KMS-11 (cell line): ENCODE measurements around the gene FOXN3.

ENCODE experiments used
- H2AFZ ChIP-seq: fragments of 200-600 bp; sonication (generic); 2 replicates; pipeline ENCODE4 v1.6.1; 2016; ENCODE audit warnings: antibody characterized with exemption, mixed run types, low read depth
- H3K27ac ChIP-seq: fragments of 200-600 bp; sonication (generic); 2 replicates; pipeline ENCODE4 v1.6.1; 2016; ENCODE audit warnings: mild to moderate bottlenecking, mixed run types
- H3K27me3 ChIP-seq: fragments of 200-600 bp; sonication (generic); 2 replicates; pipeline ENCODE4 v1.6.1; 2017; ENCODE audit warnings: mild to moderate bottlenecking, low read depth, mixed run types, moderate library complexity; ENCODE audit not compliant: insufficient read depth
- H3K36me3 ChIP-seq: fragments of 200-600 bp; sonication (generic); 2 replicates; pipeline ENCODE4 v1.6.1; 2017; ENCODE audit warnings: mild to moderate bottlenecking, mixed run types; ENCODE audit not compliant: insufficient read depth
- H3K4me1 ChIP-seq: fragments of 200-600 bp; sonication (generic); 2 replicates; pipeline ENCODE4 v1.6.1; 2016; ENCODE audit warnings: mild to moderate bottlenecking, low read depth, mixed run types; ENCODE audit not compliant: poor library complexity, severe bottlenecking
- H3K4me2 ChIP-seq: fragments of 200-600 bp; sonication (generic); 2 replicates; pipeline ENCODE4 v1.7.0; 2016; ENCODE audit warnings: mild to moderate bottlenecking, mixed run types
- H3K4me3 ChIP-seq: fragments of 200-600 bp; sonication (generic); IDR thresholded peaks from 2 replicates; pipeline ENCODE4 v1.6.1; 2017; ENCODE audit warnings: low read depth, low read length, mixed read lengths; ENCODE audit not compliant: insufficient read depth
- H3K79me2 ChIP-seq: fragments of 200-600 bp; sonication (generic); 2 replicates; pipeline ENCODE4 v1.6.1; 2016; ENCODE audit warnings: low read depth, mixed run types; ENCODE audit not compliant: insufficient read depth
- H3K9ac ChIP-seq: fragments of 200-600 bp; sonication (generic); 2 replicates; pipeline ENCODE4 v1.6.1; 2016; ENCODE audit warnings: mild to moderate bottlenecking, mixed run types
- H4K20me1 ChIP-seq: fragments of 200-600 bp; sonication (generic); 2 replicates; pipeline ENCODE4 v1.6.1; 2016; ENCODE audit warnings: mild to moderate bottlenecking, mixed run types; ENCODE audit not compliant: insufficient read depth
- TF ChIP-seq, protein P1 (sequence below): fragments of 200-600 bp; sonication (generic); conservative IDR thresholded peaks from 2 replicates; pipeline ENCODE4 v1.6.1; 2017; ENCODE audit warnings: low read depth, mild to moderate bottlenecking, antibody characterized with exemption, low read length, moderate library complexity, mixed read lengths

Gene FOXN3

GRCh38 chr14:89217891-89218290 is 199.1 kb downstream of the FOXN3 start:
- H3K9ac ChIP-seq: no peak overlapping the region
- H3K27me3 ChIP-seq: no peaks in the 10 kb centered on the region
- no peak overlapping the region for H3K4me3 ChIP-seq
- H4K20me1 ChIP-seq: no peaks in the 10 kb centered on the region
- H2AFZ ChIP-seq: no peak overlapping the region
- H3K27ac ChIP-seq: no peak overlapping the region
- H3K36me3 ChIP-seq: no peaks in the 10 kb centered on the region
- no peaks in the 10 kb centered on the region for H3K79me2 ChIP-seq
- no peak overlapping the region for H3K4me2 ChIP-seq
- H3K4me1 ChIP-seq: no peaks in the 10 kb centered on the region
- TF ChIP-seq, protein P1, sequence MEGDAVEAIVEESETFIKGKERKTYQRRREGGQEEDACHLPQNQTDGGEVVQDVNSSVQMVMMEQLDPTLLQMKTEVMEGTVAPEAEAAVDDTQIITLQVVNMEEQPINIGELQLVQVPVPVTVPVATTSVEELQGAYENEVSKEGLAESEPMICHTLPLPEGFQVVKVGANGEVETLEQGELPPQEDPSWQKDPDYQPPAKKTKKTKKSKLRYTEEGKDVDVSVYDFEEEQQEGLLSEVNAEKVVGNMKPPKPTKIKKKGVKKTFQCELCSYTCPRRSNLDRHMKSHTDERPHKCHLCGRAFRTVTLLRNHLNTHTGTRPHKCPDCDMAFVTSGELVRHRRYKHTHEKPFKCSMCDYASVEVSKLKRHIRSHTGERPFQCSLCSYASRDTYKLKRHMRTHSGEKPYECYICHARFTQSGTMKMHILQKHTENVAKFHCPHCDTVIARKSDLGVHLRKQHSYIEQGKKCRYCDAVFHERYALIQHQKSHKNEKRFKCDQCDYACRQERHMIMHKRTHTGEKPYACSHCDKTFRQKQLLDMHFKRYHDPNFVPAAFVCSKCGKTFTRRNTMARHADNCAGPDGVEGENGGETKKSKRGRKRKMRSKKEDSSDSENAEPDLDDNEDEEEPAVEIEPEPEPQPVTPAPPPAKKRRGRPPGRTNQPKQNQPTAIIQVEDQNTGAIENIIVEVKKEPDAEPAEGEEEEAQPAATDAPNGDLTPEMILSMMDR: no peak

DNA sequence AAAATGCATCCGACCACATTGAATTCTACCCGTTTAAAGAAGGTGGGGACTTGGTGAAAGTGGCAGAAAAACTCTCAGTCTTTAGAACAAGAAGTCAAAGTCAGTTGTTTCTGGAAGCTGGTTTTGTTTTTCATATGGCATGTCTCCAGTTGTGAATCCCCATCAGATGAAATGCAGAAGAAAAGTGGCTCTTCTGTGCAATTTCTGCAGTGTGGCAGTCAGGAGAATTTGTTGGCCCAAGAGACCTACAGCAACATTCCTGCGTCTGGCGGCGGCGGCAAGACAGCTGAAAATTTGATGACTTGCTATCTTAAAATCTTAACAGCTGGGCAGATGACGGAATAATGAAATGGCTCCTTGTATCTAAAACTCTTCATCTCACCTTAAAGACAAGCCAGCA is 201.5 kb downstream of the FOXN3 start:
- Histone ChIP-seq H3K4me2 (no peak overlapping the region), H3K4me3 (no peak overlapping the region), H3K9ac (no peak overlapping the region), H4K20me1 (no peaks in the 10 kb centered on the region), H3K27ac (no peak overlapping the region), H3K79me2 (no peaks in the 10 kb centered on the region), H3K4me1 (no peaks in the 10 kb centered on the region), H2AFZ (no peak overlapping the region), H3K36me3 (no peaks in the 10 kb centered on the region), H3K27me3 (no peaks in the 10 kb centered on the region)
- TF ChIP-seq, protein P1: no peak

GRCh38 chr14:89215114-89215513 is 201.9 kb downstream of the FOXN3 start:
- Histone ChIP-seq H3K4me1 (no peaks in the 10 kb centered on the region), H3K4me3 (no peak overlapping the region), H3K9ac (no peak overlapping the region), H3K36me3 (no peaks in the 10 kb centered on the region), H4K20me1 (no peaks in the 10 kb centered on the region), H2AFZ (no peak overlapping the region), H3K27me3 (no peaks in the 10 kb centered on the region), H3K4me2 (no peak overlapping the region), H3K27ac (no peak overlapping the region), H3K79me2 (no peaks in the 10 kb centered on the region)
- TF ChIP-seq, protein P1: no peak

- H3K36me3 ChIP-seq: no peaks in the 10 kb centered on the region
Measured at GRCh38 chr14:89214221-89214965, 202.6 kb downstream of the FOXN3 start.

More at GRCh38 chr14:89214221-89214965, 202.6 kb downstream of the FOXN3 start:
- Histone ChIP-seq H3K4me3 (no peak overlapping the region), H3K4me2 (no peak overlapping the region), H3K27ac (no peak overlapping the region), H3K27me3 (no peaks in the 10 kb centered on the region), H3K4me1 (no peaks in the 10 kb centered on the region), H4K20me1 (no peaks in the 10 kb centered on the region), H2AFZ (no peak overlapping the region), H3K79me2 (no peaks in the 10 kb centered on the region), H3K9ac (no peak overlapping the region)
- TF ChIP-seq, protein P1: no peak
